ENCODE measurements around the gene PPP1R12A.

The PPP1R12A gene

DNA sequence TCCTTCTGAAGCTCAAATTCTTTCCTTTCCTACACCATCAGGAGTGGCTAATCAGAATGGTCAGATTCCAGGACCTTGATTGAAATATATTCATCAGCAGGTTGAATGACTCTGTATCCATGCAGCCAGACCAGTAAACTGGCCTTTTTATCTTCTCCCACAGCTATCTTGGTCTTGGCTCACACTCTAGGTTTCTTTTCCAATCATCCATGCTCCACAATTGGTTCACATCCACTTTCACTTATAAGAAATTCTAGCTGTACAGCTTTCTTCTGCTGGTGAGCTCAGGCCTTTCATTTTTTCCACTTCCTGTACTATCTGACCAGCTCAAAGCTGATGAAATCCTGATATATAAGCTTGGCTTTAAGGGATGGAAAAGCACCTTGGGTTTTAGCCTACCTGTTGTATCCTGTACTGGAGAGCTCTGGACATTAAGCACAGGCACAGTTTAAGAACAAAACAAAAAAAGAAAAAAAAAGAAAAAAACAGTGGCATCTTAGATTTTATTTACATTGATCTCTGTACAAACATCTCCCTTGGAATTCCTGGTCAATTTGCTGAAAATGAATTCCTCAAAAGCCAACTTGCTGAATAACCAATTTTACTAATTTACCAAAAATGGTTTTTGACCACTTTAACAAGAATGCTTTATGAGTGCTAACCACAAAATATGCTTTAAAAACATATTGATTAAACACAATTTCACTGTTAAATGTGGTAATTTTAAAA, 152.6 kb downstream of the PPP1R12A start:
- no peak overlapping the region for H3K9ac ChIP-seq (ENCODE audit: low read length)
- no peaks in the 10 kb centered on the region for H3K4me1 ChIP-seq (ENCODE audit: low read length)
- H3K27me3 ChIP-seq (ENCODE audit: low read depth, low read length), result no peaks in the 10 kb centered on the region
- no peak overlapping the region for H3K27ac ChIP-seq (ENCODE audit: low read length)
- H3K36me3 ChIP-seq (replicated peaks; ENCODE audit: low read depth, low read length), result peaks cover 14% of the 10 kb centered on the region
- H3K9me3 ChIP-seq (ENCODE audit: insufficient read depth, low read length), result no peaks in the 10 kb centered on the region
- no peak overlapping the region for H2AFZ ChIP-seq (ENCODE audit: low read depth, low read length)
- H3K79me2 ChIP-seq (ENCODE audit: low read length), result no peaks in the 10 kb centered on the region
- H3K4me3 ChIP-seq (ENCODE audit: low read length), result no peak overlapping the region
- H4K20me1 ChIP-seq (ENCODE audit: insufficient read depth, low read length), result no peaks in the 10 kb centered on the region
- TF ChIP-seq CTCF (IDR thresholded peaks at IDR 0.05; ENCODE audit: low read depth, low read length) (no peak), EZH2phosphoT487 (IDR thresholded peaks at IDR 0.05; ENCODE audit: low read depth) (no peak)
- no peak overlapping the region for H3K4me2 ChIP-seq (ENCODE audit: low read length)

GRCh38 chr12:79778802-79779448, 156.0 kb downstream of the PPP1R12A start:
- no peaks in the 10 kb centered on the region for H3K4me1 ChIP-seq (ENCODE audit: low read length)
- H3K36me3 ChIP-seq (replicated peaks; ENCODE audit: low read depth, low read length), result peaks cover 18% of the 10 kb centered on the region
- H2AFZ ChIP-seq (ENCODE audit: low read depth, low read length), result no peak overlapping the region
- H3K9me3 ChIP-seq (ENCODE audit: insufficient read depth, low read length), result no peaks in the 10 kb centered on the region
- no peak overlapping the region for H3K27ac ChIP-seq (ENCODE audit: low read length)
- no peaks in the 10 kb centered on the region for H3K27me3 ChIP-seq (ENCODE audit: low read depth, low read length)
- H3K4me2 ChIP-seq (ENCODE audit: low read length), result no peak overlapping the region
- TF ChIP-seq EZH2phosphoT487 (IDR thresholded peaks at IDR 0.05; ENCODE audit: low read depth), result no peak
- no peaks in the 10 kb centered on the region for H3K79me2 ChIP-seq (ENCODE audit: low read length)
- H3K4me3 ChIP-seq (ENCODE audit: low read length), result no peak overlapping the region
- H3K9ac ChIP-seq (ENCODE audit: low read length), result no peak overlapping the region
- H4K20me1 ChIP-seq (ENCODE audit: insufficient read depth, low read length), result no peaks in the 10 kb centered on the region

GRCh38 chr12:79776111-79776510, 158.8 kb downstream of the PPP1R12A start:
- Histone ChIP-seq H3K36me3 (replicated peaks; ENCODE audit: low read depth, low read length) (peaks cover 15% of the 10 kb centered on the region), H2AFZ (ENCODE audit: low read depth, low read length) (no peak overlapping the region), H3K9ac (ENCODE audit: low read length) (no peak overlapping the region), H4K20me1 (ENCODE audit: insufficient read depth, low read length) (no peaks in the 10 kb centered on the region), H3K4me1 (ENCODE audit: low read length) (no peaks in the 10 kb centered on the region), H3K4me3 (ENCODE audit: low read length) (no peak overlapping the region), H3K9me3 (ENCODE audit: insufficient read depth, low read length) (no peaks in the 10 kb centered on the region), H3K4me2 (ENCODE audit: low read length) (no peak overlapping the region), H3K27ac (ENCODE audit: low read length) (no peak overlapping the region), H3K27me3 (ENCODE audit: low read depth, low read length) (no peaks in the 10 kb centered on the region), H3K79me2 (ENCODE audit: low read length) (no peaks in the 10 kb centered on the region)
- TF ChIP-seq CTCF (IDR thresholded peaks at IDR 0.05; ENCODE audit: low read depth, low read length) (no peak), EZH2phosphoT487 (IDR thresholded peaks at IDR 0.05; ENCODE audit: low read depth) (no peak)

DNA sequence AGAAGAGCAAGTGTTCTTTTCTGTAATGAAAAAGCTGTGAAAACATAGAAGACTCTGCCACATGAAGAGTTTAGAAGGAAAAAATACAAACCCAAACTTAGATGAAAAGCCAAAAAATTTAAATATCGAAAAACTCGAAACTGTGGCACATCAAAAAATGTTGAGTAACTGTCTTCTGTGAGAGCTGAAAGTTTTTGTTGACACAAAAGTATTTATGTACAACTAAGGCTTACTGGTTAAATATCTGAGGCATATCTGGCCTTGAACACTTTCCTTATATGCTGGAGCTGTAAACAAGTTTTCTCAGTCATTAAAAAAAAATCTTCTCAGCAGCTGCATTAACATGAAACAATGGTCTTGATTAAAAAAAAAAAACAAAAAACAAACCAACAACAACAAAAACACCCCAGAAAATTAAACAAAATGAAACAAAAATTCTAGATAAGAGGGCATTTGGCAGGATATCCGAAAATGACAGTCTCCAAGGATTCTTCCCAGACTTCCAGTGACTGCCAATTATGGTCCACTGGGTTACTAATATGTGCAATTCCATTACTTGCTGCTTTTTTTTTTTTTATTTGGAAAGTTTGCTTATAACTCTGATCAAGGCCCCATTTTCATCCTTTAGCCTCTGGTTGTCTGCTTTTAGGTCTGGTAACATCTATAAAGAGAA, 159.4 kb downstream of the PPP1R12A start:
- no peaks in the 10 kb centered on the region for H3K9me3 ChIP-seq (ENCODE audit: insufficient read depth, low read length)
- H3K4me3 ChIP-seq (ENCODE audit: low read length), result no peak overlapping the region
- H3K36me3 ChIP-seq (replicated peaks; ENCODE audit: low read depth, low read length), result peaks cover 15% of the 10 kb centered on the region
- H3K27ac ChIP-seq (ENCODE audit: low read length), result no peak overlapping the region
- H2AFZ ChIP-seq (ENCODE audit: low read depth, low read length), result no peak overlapping the region
- TF ChIP-seq CTCF (IDR thresholded peaks at IDR 0.05; ENCODE audit: low read depth, low read length) (no peak), EZH2phosphoT487 (IDR thresholded peaks at IDR 0.05; ENCODE audit: low read depth) (no peak)
- no peaks in the 10 kb centered on the region for H4K20me1 ChIP-seq (ENCODE audit: insufficient read depth, low read length)
- H3K4me2 ChIP-seq (ENCODE audit: low read length), result no peak overlapping the region
- H3K27me3 ChIP-seq (ENCODE audit: low read depth, low read length), result no peaks in the 10 kb centered on the region
- no peak overlapping the region for H3K9ac ChIP-seq (ENCODE audit: low read length)
- H3K4me1 ChIP-seq (ENCODE audit: low read length), result no peaks in the 10 kb centered on the region
- no peaks in the 10 kb centered on the region for H3K79me2 ChIP-seq (ENCODE audit: low read length)
